HG02588 (cell line): ENCODE measurements around the gene EMC6.
"Not testable (repeated sequence)": the region's sequence is repeated elsewhere in the genome, so short reads cannot be mapped to it uniquely, and the experiment has no call there.

Experiments
- ATAC-seq: cut with Tn5 transposase; IDR thresholded peaks from one replicate; pipeline ENCODE4 v1.9.1; 2021; ENCODE audit warnings: mild to moderate bottlenecking, moderate library complexity; ENCODE audit not compliant: unreplicated experiment

The EMC6 gene

DNA sequence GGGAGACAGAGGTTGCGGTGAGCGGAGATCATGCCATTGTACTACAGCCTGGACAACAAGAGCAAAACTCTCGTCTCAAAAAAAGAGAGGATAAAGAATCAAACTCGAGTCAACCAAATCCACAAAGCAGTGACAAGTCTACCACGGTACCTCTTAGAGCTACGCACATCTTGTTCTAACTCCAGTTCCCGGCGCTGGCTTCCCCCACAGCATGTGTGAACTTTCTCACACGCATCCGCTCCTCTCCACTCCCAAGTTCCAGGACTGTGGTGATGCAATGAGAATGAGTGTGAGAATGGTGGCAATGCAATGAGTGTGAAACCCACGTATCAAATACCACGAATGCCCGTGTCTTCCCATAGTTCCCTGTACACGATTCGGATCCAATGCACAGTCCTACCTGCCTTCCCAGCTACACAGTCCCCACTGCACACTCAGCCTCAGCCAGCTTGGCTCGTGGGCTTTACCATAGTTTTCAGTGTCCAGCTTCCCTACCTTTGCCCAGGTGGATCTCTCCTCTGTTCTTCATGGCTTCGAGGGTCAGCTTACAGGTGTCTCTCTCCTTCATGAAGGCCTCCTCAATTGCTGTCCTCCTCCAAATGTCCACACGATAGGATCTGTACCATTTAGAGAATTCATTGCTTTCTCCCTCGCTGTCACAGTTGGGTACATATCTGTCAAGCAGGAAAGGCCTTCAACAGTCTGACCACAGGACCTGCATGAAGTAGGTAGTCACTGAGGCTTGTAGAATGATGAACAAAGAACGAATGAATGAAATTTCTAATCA lies 36.5 kb downstream of the EMC6 start:
- no peak for ATAC-seq

DNA sequence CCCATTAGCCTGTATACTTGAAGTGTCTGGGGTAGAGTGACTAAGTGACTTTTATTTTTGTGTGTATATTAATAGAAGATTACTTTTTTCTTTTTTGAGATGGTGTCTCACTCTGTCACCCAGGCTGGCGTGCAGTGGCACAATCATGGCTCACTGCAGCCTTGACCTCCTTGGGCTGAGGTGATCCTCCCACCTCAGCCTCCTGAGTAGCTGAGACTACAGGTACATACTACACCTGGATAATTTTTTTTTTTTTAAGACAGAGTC lies 37.0 kb downstream of the EMC6 start:
- not testable (repeated sequence) for ATAC-seq

DNA sequence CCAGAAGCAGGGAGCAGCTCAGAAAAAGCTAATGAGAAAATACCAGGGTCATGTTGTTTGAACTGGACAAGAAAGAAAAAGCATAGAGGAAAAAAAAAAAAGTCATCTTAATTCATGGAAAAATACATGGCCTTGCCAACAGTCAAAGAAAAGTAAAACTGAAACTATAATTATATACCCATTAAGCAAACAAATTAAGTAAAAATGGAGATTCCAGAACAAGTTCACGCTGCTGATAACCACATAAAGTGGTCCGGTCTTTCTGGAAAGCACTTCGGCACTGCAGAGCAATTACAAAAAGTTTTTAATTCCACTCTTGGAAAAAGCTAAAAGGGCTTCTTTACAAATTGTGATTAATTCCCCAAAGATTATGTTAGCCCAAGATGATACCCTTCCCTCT lies 39.8 kb downstream of the EMC6 start:
- no peak for ATAC-seq

GRCh38 chr17:3710951-3711383 lies 42.4 kb downstream of the EMC6 start:
- ATAC-seq, result peak; percentile 93

- ATAC-seq, result no peak
These were observed 44.3 kb downstream of the EMC6 start for GRCh38 chr17:3712811-3713463.

DNA sequence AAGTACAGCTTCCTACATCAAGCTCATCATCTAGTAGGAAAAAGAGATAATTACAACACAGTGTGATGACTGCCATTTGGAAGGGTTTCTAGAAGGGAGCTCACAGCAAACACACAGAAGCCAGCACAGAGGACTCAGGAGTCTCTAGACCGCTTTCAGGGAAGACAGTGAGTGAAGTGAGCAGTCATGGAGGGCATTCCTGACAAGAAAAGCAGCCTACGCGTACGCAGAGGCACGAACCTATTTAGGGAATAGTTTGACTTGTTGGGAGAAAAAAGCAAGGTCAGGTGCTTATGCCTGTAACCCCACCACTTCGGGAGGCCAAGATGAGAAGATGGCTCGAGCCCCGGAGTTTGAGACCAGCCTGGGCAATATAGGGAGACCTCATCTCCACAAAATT lies 46.7 kb downstream of the EMC6 start:
- ATAC-seq, result no peak

DNA sequence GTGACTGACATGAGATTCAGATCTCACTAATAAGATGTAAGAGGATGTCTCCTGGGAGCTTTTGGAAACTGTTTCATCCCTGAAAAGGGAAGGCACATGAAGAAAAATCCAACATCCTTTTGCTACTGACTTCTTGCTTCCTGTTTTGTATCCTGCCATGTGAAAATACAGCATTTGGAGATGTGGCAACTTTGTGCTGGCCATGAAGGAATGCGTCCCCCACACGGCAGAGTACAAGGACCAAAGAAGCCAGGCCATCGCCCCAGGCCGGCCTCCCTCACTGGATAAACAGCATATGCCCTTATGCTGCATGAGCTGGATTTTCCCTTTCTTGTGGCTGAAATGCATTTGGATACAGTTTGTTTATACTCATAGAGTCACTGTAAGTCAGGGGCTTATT lies 49.6 kb downstream of the EMC6 start:
- ATAC-seq, result no peak

- no peak for ATAC-seq
These were observed 50.7 kb downstream of the EMC6 start for GRCh38 chr17:3719265-3719664.
